ENCODE measurements around the gene KNG1.
A peak's percentile ranks its signal among the peaks of the same experiment; 100 is the strongest.

Gene KNG1

GRCh38 chr3:186772701-186773417 lies 55.7 kb downstream of the KNG1 start:
- peak overlapping the region; percentile 1 for H3K9ac ChIP-seq (ENCODE audit: low read length)
- H3K4me3 ChIP-seq (ENCODE audit: low read depth, low read length), result peak overlapping the region; percentile 36
- H3K27ac ChIP-seq (ENCODE audit: low read depth, low read length), result no peak overlapping the region
- no peaks in the 10 kb centered on the region for H3K9me3 ChIP-seq (ENCODE audit: control insufficient read depth, insufficient read depth, low read depth, low read length)
- peaks cover 15% of the 10 kb centered on the region for H3K27me3 ChIP-seq (ENCODE audit: control insufficient read depth, insufficient read depth, low read length)
- H3K36me3 ChIP-seq (ENCODE audit: control insufficient read depth, insufficient read depth, low read length), result no peaks in the 10 kb centered on the region
- H3K4me1 ChIP-seq (ENCODE audit: control insufficient read depth, insufficient read depth, low read length), result peaks cover 15% of the 10 kb centered on the region

- peak overlapping the region; percentile 28; the same call in 1 of the 2 replicates for H3K4me3 ChIP-seq (ENCODE audit: low read depth, low read length)
- peaks cover 15% of the 10 kb centered on the region for H3K4me1 ChIP-seq (ENCODE audit: control insufficient read depth, insufficient read depth, low read length)
- H3K36me3 ChIP-seq (ENCODE audit: control insufficient read depth, insufficient read depth, low read length), result no peaks in the 10 kb centered on the region
- H3K27ac ChIP-seq (ENCODE audit: low read depth, low read length), result no peak overlapping the region
- no peaks in the 10 kb centered on the region for H3K9me3 ChIP-seq (ENCODE audit: control insufficient read depth, insufficient read depth, low read depth, low read length)
- H3K27me3 ChIP-seq (ENCODE audit: control insufficient read depth, insufficient read depth, low read length), result peaks cover 15% of the 10 kb centered on the region
- H3K9ac ChIP-seq (ENCODE audit: low read length), result peak overlapping the region; percentile 21
Observed at GRCh38 chr3:186775999-186776398, 58.8 kb downstream of the KNG1 start.

GRCh38 chr3:186779204-186779603 lies 62.0 kb downstream of the KNG1 start:
- Histone ChIP-seq H3K36me3 (ENCODE audit: control insufficient read depth, insufficient read depth, low read length) (peaks cover 8% of the 10 kb centered on the region), H3K9me3 (ENCODE audit: control insufficient read depth, insufficient read depth, low read depth, low read length) (no peaks in the 10 kb centered on the region), H3K4me1 (ENCODE audit: control insufficient read depth, insufficient read depth, low read length) (peaks cover 15% of the 10 kb centered on the region)

GRCh38 chr3:186782542-186783057 lies 65.4 kb downstream of the KNG1 start:
- H3K4me1 ChIP-seq (ENCODE audit: control insufficient read depth, insufficient read depth, low read length), result 0 out of 2 replicates have a peak, but pooled peaks cover 9% of the 10 kb centered on the region
- H3K4me3 ChIP-seq (ENCODE audit: low read depth, low read length), result peak overlapping the region; percentile 80
- H3K9ac ChIP-seq (ENCODE audit: low read length), result peak overlapping the region; percentile 100
- H3K27me3 ChIP-seq (ENCODE audit: control insufficient read depth, insufficient read depth, low read length), result no peaks in the 10 kb centered on the region
- peak overlapping the region; percentile 100; the same call in 1 of the 2 replicates for H3K27ac ChIP-seq (ENCODE audit: low read depth, low read length)
- peaks cover 42% of the 10 kb centered on the region for H3K36me3 ChIP-seq (ENCODE audit: control insufficient read depth, insufficient read depth, low read length)
- H3K9me3 ChIP-seq (ENCODE audit: control insufficient read depth, insufficient read depth, low read depth, low read length), result no peaks in the 10 kb centered on the region

More at GRCh38 chr3:186779204-186779603, 62.0 kb downstream of the KNG1 start:
- H3K27me3 ChIP-seq (ENCODE audit: control insufficient read depth, insufficient read depth, low read length), result 0 out of 2 replicates have a peak, but pooled peaks cover 4% of the 10 kb centered on the region
- no peak overlapping the region for H3K27ac ChIP-seq (ENCODE audit: low read depth, low read length)
- no peak overlapping the region for H3K4me3 ChIP-seq (ENCODE audit: low read depth, low read length)
- no peak overlapping the region for H3K9ac ChIP-seq (ENCODE audit: low read length)

GRCh38 chr3:186783058-186783730 lies 66.0 kb downstream of the KNG1 start, which contains the start of gene EIF4A2:
Gene EIF4A2, plus strand, starts transcription at chr3:186783577. Its CDS starts 34 bp downstream, at chr3:186783611.
- Histone ChIP-seq H3K27ac (ENCODE audit: low read depth, low read length) (peak within 1 kb of the TSS; percentile 100), H3K9ac (ENCODE audit: low read length) (peak within 1 kb of the TSS; percentile 100), H3K4me1 (ENCODE audit: control insufficient read depth, insufficient read depth, low read length) (0 out of 2 replicates have a peak, but pooled peaks cover 9% of the 10 kb centered on the region), H3K4me3 (ENCODE audit: low read depth, low read length) (peak within 1 kb of the TSS; percentile 80), H3K9me3 (ENCODE audit: control insufficient read depth, insufficient read depth, low read depth, low read length) (no peaks in the 10 kb centered on the region), H3K27me3 (ENCODE audit: control insufficient read depth, insufficient read depth, low read length) (no peaks in the 10 kb centered on the region), H3K36me3 (ENCODE audit: control insufficient read depth, insufficient read depth, low read length) (peaks cover 48% of the 10 kb centered on the region)

GRCh38 chr3:186783731-186784515 lies 66.8 kb downstream of the KNG1 start:
- Histone ChIP-seq H3K27me3 (ENCODE audit: control insufficient read depth, insufficient read depth, low read length) (no peaks in the 10 kb centered on the region), H3K4me3 (ENCODE audit: low read depth, low read length) (peak overlapping the region; percentile 80), H3K36me3 (ENCODE audit: control insufficient read depth, insufficient read depth, low read length) (peaks cover 55% of the 10 kb centered on the region), H3K4me1 (ENCODE audit: control insufficient read depth, insufficient read depth, low read length) (0 out of 2 replicates have a peak, but pooled peaks cover 9% of the 10 kb centered on the region), H3K27ac (ENCODE audit: low read depth, low read length) (peak overlapping the region; percentile 100), H3K9me3 (ENCODE audit: control insufficient read depth, insufficient read depth, low read depth, low read length) (no peaks in the 10 kb centered on the region), H3K9ac (ENCODE audit: low read length) (peak overlapping the region; percentile 100)

GRCh38 chr3:186784820-186785494 lies 67.8 kb downstream of the KNG1 start:
- no peaks in the 10 kb centered on the region for H3K27me3 ChIP-seq (ENCODE audit: control insufficient read depth, insufficient read depth, low read length)
- H3K9ac ChIP-seq (ENCODE audit: low read length), result peak overlapping the region; percentile 100
- peak overlapping the region; percentile 100 for H3K27ac ChIP-seq (ENCODE audit: low read depth, low read length)
- peaks cover 65% of the 10 kb centered on the region for H3K36me3 ChIP-seq (ENCODE audit: control insufficient read depth, insufficient read depth, low read length)
- no peaks in the 10 kb centered on the region for H3K9me3 ChIP-seq (ENCODE audit: control insufficient read depth, insufficient read depth, low read depth, low read length)
- H3K4me1 ChIP-seq (ENCODE audit: control insufficient read depth, insufficient read depth, low read length), result 0 out of 2 replicates have a peak, but pooled peaks cover 9% of the 10 kb centered on the region
- peak overlapping the region; percentile 80 for H3K4me3 ChIP-seq (ENCODE audit: low read depth, low read length)

- H3K27me3 ChIP-seq (ENCODE audit: control insufficient read depth, insufficient read depth, low read length), result no peaks in the 10 kb centered on the region
- H3K9me3 ChIP-seq (ENCODE audit: control insufficient read depth, insufficient read depth, low read depth, low read length), result no peaks in the 10 kb centered on the region
- H3K9ac ChIP-seq (ENCODE audit: low read length), result peak overlapping the region; percentile 100
- H3K4me3 ChIP-seq (ENCODE audit: low read depth, low read length), result peak overlapping the region; percentile 80
- peaks cover 71% of the 10 kb centered on the region for H3K36me3 ChIP-seq (ENCODE audit: control insufficient read depth, insufficient read depth, low read length)
- H3K4me1 ChIP-seq (ENCODE audit: control insufficient read depth, insufficient read depth, low read length), result 0 out of 2 replicates have a peak, but pooled peaks cover 9% of the 10 kb centered on the region
- peak overlapping the region; percentile 100; the same call in 1 of the 2 replicates for H3K27ac ChIP-seq (ENCODE audit: low read depth, low read length)
Observed at GRCh38 chr3:186785495-186786018, 68.4 kb downstream of the KNG1 start.

GRCh38 chr3:186786922-186787321 lies 69.8 kb downstream of the KNG1 start:
- Histone ChIP-seq H3K4me1 (ENCODE audit: control insufficient read depth, insufficient read depth, low read length) (0 out of 2 replicates have a peak, but pooled peaks cover 1% of the 10 kb centered on the region), H3K9me3 (ENCODE audit: control insufficient read depth, insufficient read depth, low read depth, low read length) (no peaks in the 10 kb centered on the region), H3K4me3 (ENCODE audit: low read depth, low read length) (peak overlapping the region; percentile 80; the same call in 1 of the 2 replicates), H3K27me3 (ENCODE audit: control insufficient read depth, insufficient read depth, low read length) (no peaks in the 10 kb centered on the region), H3K36me3 (ENCODE audit: control insufficient read depth, insufficient read depth, low read length) (peaks cover 85% of the 10 kb centered on the region), H3K9ac (ENCODE audit: low read length) (no peak overlapping the region), H3K27ac (ENCODE audit: low read depth, low read length) (no peak overlapping the region)
